Hepatocyte (in vitro differentiated cells): ENCODE data around the gene EVC2.

Experiments used
- EZH2 ChIP-seq: fragments of 200-600 bp; sonication (generic); IDR thresholded peaks from 2 replicates; pipeline ENCODE4 v1.6.1; 2016; ENCODE audit warnings: antibody characterized with exemption, mild to moderate bottlenecking, borderline replicate concordance
- TF ChIP-seq, protein P1 (sequence below): fragments of 200-600 bp; sonication (generic); IDR thresholded peaks from 2 replicates; pipeline ENCODE4 v1.5.1; 2016; ENCODE audit warnings: antibody characterized with exemption, mild to moderate bottlenecking; ENCODE audit not compliant: poor library complexity

DNA sequence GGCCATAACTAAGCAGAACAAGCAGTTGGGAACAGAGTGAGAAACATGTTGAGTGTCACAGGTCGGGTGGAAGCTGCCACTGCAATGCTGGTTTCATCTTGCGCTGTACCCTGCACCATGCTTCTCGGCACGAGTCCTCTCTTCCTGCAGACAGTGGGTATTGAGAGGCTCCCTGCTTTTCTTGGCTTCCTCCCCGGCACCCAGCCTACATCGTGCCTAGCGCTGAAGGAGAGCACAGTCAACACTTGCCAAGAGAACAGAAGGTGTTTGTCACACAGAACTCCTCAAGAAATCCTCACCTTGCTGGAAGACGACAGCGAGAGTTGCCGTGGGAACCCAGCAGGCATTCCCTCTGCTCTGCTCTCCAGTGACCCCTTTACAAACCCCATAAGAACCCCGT, 53.6 kb downstream of the EVC2 start:
- TF ChIP-seq, protein P1, sequence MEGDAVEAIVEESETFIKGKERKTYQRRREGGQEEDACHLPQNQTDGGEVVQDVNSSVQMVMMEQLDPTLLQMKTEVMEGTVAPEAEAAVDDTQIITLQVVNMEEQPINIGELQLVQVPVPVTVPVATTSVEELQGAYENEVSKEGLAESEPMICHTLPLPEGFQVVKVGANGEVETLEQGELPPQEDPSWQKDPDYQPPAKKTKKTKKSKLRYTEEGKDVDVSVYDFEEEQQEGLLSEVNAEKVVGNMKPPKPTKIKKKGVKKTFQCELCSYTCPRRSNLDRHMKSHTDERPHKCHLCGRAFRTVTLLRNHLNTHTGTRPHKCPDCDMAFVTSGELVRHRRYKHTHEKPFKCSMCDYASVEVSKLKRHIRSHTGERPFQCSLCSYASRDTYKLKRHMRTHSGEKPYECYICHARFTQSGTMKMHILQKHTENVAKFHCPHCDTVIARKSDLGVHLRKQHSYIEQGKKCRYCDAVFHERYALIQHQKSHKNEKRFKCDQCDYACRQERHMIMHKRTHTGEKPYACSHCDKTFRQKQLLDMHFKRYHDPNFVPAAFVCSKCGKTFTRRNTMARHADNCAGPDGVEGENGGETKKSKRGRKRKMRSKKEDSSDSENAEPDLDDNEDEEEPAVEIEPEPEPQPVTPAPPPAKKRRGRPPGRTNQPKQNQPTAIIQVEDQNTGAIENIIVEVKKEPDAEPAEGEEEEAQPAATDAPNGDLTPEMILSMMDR: no peak
- TF ChIP-seq EZH2: no peak
